Muscle of back (tissue), 11 donors: ENCODE results near the gene DCAF7. TPM values are rescaled to one million over a fixed set of nuclear protein-coding genes. Genes with fewer than 3 reads are reported as not detected.
A peak's percentile ranks its signal among the peaks of the same experiment; 100 is the strongest.

Experiments used
- DNase-seq, 3 donors: peaks; one replicate each; pipeline versions ENCODE4 v3.0.0 to v3.0.0-alpha.2; 2013
- polyA plus RNA-seq, 10 donors: library from polyadenylated mRNA; unstranded; fragments of 120-200 nt; gene quantifications; one replicate each; pipeline ENCODE4 v1.2.1, GENCODE V29; 2013; ENCODE audit not compliant: insufficient read length in 10 of 10

The DCAF7 gene
- polyA plus RNA-seq, 10 donors: 36.4 to 50.4 (median 41.8) TPM

GRCh38 chr17:63578027-63578768 lies 27.9 kb downstream of the DCAF7 start:
- DNase-seq: no peak

GRCh38 chr17:63578769-63579111 lies 28.5 kb downstream of the DCAF7 start:
- no peak for DNase-seq

- DNase-seq: peak in 1 of 3 donors; percentile 5
Measured at GRCh38 chr17:63579633-63580032, 29.4 kb downstream of the DCAF7 start.

- DNase-seq: no peak
Measured at GRCh38 chr17:63587770-63588169, 37.5 kb downstream of the DCAF7 start.

- no peak for DNase-seq
Measured at GRCh38 chr17:63588797-63589196, 38.5 kb downstream of the DCAF7 start.

GRCh38 chr17:63589646-63590045 lies 39.4 kb downstream of the DCAF7 start:
- no peak for DNase-seq

- no peak for DNase-seq
Measured at GRCh38 chr17:63592797-63593196, 42.5 kb downstream of the DCAF7 start.

- DNase-seq: no peak
Measured at GRCh38 chr17:63595132-63595531, 44.9 kb downstream of the DCAF7 start.

- no peak for DNase-seq
Measured at GRCh38 chr17:63596856-63597586, 46.7 kb downstream of the DCAF7 start.

- no peak for DNase-seq
Measured at GRCh38 chr17:63598281-63598680, 48.0 kb downstream of the DCAF7 start.

- peak; percentile 74 to 91 (median 86) for DNase-seq
Measured at GRCh38 chr17:63600569-63601438, 50.5 kb downstream of the DCAF7 start, which contains the start of gene TACO1. TSS of gene TACO1 (plus strand) at chr17:63600895. CDS start at chr17:63601084, 189 bp downstream.

- peak in 1 of 3 donors; percentile 27 for DNase-seq
Measured at GRCh38 chr17:63601439-63602371, 51.4 kb downstream of the DCAF7 start.

GRCh38 chr17:63609816-63610573 lies 59.7 kb downstream of the DCAF7 start:
- DNase-seq: no peak

GRCh38 chr17:63610854-63611253 lies 60.6 kb downstream of the DCAF7 start:
- DNase-seq: no peak

GRCh38 chr17:63611354-63611753 lies 61.1 kb downstream of the DCAF7 start:
- DNase-seq: no peak

- no peak for DNase-seq
Measured at GRCh38 chr17:63613663-63614062, 63.4 kb downstream of the DCAF7 start.

GRCh38 chr17:63621229-63621683 lies 71.0 kb downstream of the DCAF7 start:
- no peak for DNase-seq

- DNase-seq: peak; percentile 99 to 100 (median 100)
Measured at GRCh38 chr17:63621684-63622573, 71.7 kb downstream of the DCAF7 start, which contains the start of gene MAP3K3. TSS of gene MAP3K3 (plus strand) at chr17:63622417. CDS start at chr17:63622760, 343 bp downstream.
